ENCODE measurements around the gene WDR6. TPM values are rescaled to one million over a fixed set of nuclear protein-coding genes. Genes with fewer than 3 reads are reported as not detected.

The WDR6 gene
- total and polyA plus RNA-seq, 2 donors: 53.9 to 209 TPM

DNA sequence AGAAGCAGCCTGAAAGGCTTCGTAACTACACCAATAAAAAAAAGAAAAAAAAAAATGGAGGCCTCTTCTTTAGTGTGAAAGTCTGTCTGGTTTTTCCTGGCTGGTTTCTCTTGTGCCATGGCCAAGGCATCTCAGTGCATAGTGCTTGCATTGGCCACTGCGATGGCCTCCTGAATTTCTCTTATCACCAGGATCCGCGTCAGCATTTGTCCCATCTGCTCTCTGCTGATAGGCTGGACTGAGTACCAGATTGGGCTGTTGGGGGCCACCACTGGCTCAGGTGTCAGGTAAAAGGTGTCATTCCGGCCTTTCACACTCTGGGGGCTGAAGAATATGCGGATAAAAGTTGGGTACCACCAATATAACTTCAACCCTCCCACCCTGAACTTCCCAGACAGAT, 23.1 kb downstream of the WDR6 start:
- DNase-seq (ENCODE audit: low read depth in 6 of 9, low spot score in 9 of 9): no peak
- H3K4me3 ChIP-seq (ENCODE audit: low read length in 2 of 2): no peak overlapping the region
- H3K4me1 ChIP-seq (ENCODE audit: control insufficient read depth in 2 of 2, insufficient read depth in 2 of 2, low read length in 2 of 2): peaks cover 7 to 16% of the 10 kb centered on the region in 2 donors
- H3K9me3 ChIP-seq (ENCODE audit: control insufficient read depth in 2 of 2, insufficient read depth in 1 of 2, low read length in 1 of 2): no peaks in the 10 kb centered on the region
- peaks cover 47 to 74% of the 10 kb centered on the region in 2 donors for H3K36me3 ChIP-seq (ENCODE audit: control insufficient read depth in 2 of 2, insufficient read depth in 2 of 2, low read length in 1 of 2)
- no peak overlapping the region for H3K27ac ChIP-seq (ENCODE audit: low read depth in 1 of 2, low read length in 1 of 2)
- no peaks in the 10 kb centered on the region for H3K27me3 ChIP-seq (ENCODE audit: control insufficient read depth in 2 of 2, insufficient read depth in 1 of 2, low read length in 1 of 2)
- 98% methylated on average over 6 of the region's 6 CpGs for WGBS

DNA sequence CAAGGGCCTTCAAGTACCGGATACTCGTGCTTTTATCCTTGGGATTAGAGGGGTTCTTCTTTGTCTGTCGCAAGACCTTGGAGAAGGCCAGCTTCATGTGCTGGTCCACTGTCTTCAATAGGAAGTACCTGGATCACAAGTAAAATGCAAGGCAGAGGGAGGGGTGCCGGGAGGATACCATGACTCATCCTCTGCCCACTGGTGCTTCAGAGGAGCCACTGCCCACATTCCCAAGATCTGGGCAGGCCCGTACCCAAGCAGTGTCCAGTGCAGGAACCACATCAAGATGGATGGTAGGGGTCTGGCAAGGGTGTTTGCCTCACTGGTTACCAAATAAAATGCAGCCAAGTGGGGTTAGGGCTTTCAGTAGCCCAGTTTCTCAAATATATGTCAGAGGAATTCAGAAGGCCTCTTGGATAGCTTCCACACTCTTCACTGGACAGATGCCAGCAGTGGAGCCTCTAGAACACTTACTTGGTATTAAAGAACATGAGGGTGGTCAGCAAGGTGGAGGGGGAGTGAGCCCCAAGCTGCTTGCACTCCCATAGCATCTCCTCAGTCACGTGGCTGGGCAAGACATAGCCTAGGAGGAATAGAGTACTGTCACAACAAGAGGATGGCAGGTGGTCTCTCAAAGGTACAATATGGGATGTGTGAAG, 25.6 kb downstream of the WDR6 start:
- H3K4me3 ChIP-seq (ENCODE audit: low read length in 2 of 2): no peak overlapping the region
- peaks cover 42 to 76% of the 10 kb centered on the region in 2 donors for H3K36me3 ChIP-seq (ENCODE audit: control insufficient read depth in 2 of 2, insufficient read depth in 2 of 2, low read length in 1 of 2)
- H3K4me1 ChIP-seq (ENCODE audit: control insufficient read depth in 2 of 2, insufficient read depth in 2 of 2, low read length in 2 of 2): peaks cover 7 to 16% of the 10 kb centered on the region in 2 donors
- no peaks in the 10 kb centered on the region for H3K27me3 ChIP-seq (ENCODE audit: control insufficient read depth in 2 of 2, insufficient read depth in 1 of 2, low read length in 1 of 2)
- DNase-seq (ENCODE audit: low read depth in 6 of 9, low spot score in 9 of 9): no peak
- H3K9me3 ChIP-seq (ENCODE audit: control insufficient read depth in 2 of 2, insufficient read depth in 1 of 2, low read length in 1 of 2): no peaks in the 10 kb centered on the region
- no peak overlapping the region for H3K27ac ChIP-seq (ENCODE audit: low read depth in 1 of 2, low read length in 1 of 2)
- WGBS: 97% methylated on average over 6 of the region's 6 CpGs

DNA sequence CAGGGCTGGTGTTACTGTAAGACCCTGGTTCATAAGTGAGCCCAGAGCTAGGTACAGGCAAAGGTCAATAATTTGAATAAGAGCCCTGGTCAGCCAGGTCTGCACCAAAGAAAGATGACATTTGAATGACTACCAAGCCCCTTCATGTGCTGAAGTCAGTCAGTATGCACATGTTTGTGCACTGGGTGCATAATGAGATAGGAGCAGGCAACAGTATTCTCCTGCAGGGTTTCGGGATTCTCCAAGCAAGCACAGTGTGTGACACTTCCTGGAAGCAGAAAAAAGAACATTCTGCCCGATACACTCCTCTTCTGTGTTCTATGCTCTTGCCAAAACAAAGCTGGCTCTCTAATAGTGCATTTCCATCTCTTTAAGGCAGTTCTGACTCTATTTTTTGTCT, 27.5 kb downstream of the WDR6 start:
- Histone ChIP-seq H3K27ac (ENCODE audit: low read depth in 1 of 2, low read length in 1 of 2) (no peak overlapping the region), H3K9me3 (ENCODE audit: control insufficient read depth in 2 of 2, insufficient read depth in 1 of 2, low read length in 1 of 2) (no peaks in the 10 kb centered on the region), H3K4me3 (ENCODE audit: low read length in 2 of 2) (no peak overlapping the region), H3K36me3 (ENCODE audit: control insufficient read depth in 2 of 2, insufficient read depth in 2 of 2, low read length in 1 of 2) (peaks cover 49 to 85% of the 10 kb centered on the region in 2 donors), H3K4me1 (ENCODE audit: control insufficient read depth in 2 of 2, insufficient read depth in 2 of 2, low read length in 2 of 2) (peaks cover 0 to under 1% of the 10 kb centered on the region in 2 donors), H3K27me3 (ENCODE audit: control insufficient read depth in 2 of 2, insufficient read depth in 1 of 2, low read length in 1 of 2) (no peaks in the 10 kb centered on the region)
- WGBS: 98% methylated on average over 2 of the region's 2 CpGs
- no peak for DNase-seq (ENCODE audit: low read depth in 6 of 9, low spot score in 9 of 9)

DNA sequence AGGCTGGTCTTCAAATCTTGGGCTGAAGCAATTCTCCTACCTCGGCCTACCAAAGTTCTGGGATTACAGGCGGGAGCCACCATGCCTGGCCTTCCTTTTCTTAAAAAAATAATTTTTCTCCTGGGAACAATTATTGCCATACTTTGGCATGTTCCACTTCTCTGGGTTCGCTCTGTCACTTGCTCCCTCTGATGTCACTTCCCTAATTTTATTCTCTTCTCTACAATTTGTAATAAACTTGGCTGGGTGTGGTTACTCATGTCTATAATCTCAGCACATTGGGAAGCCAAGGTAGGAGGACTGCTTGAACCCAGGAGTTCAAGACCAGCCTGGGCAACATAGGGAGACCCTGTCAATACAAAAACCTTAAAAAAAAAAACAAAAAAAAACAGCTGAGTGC, 28.1 kb downstream of the WDR6 start:
- Histone ChIP-seq H3K9me3 (ENCODE audit: control insufficient read depth in 2 of 2, insufficient read depth in 1 of 2, low read length in 1 of 2) (no peaks in the 10 kb centered on the region), H3K36me3 (ENCODE audit: control insufficient read depth in 2 of 2, insufficient read depth in 2 of 2, low read length in 1 of 2) (peaks cover 52 to 85% of the 10 kb centered on the region in 2 donors), H3K4me1 (ENCODE audit: control insufficient read depth in 2 of 2, insufficient read depth in 2 of 2, low read length in 2 of 2) (no peaks in the 10 kb centered on the region), H3K27me3 (ENCODE audit: control insufficient read depth in 2 of 2, insufficient read depth in 1 of 2, low read length in 1 of 2) (no peaks in the 10 kb centered on the region), H3K27ac (ENCODE audit: low read depth in 1 of 2, low read length in 1 of 2) (no peak overlapping the region), H3K4me3 (ENCODE audit: low read length in 2 of 2) (no peak overlapping the region)
- DNase-seq (ENCODE audit: low read depth in 6 of 9, low spot score in 9 of 9): no peak
- WGBS: 95% methylated on average over 3 of the region's 3 CpGs

DNA sequence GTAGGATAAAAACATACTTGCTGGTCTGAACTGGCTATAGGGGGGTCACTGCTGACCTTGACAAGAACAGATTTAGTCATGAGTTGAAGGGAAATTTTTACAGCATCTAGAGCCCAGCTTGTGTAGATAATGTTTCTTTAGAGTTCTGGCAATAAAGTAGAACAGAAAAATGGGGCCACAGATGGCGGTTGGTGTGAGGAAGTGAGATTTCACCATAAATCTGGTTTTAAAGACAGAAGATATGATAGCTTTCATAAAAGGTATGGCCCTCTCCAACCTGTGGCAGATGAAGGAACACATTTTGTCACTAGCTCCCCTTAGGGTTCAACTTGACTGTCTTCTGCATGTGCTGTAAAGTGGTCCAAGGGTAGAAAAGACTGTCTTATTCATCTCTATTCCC, 46.4 kb downstream of the WDR6 start:
- Histone ChIP-seq H3K36me3 (ENCODE audit: control insufficient read depth in 2 of 2, insufficient read depth in 2 of 2, low read length in 1 of 2) (peaks cover 56 to 70% of the 10 kb centered on the region in 2 donors), H3K9me3 (ENCODE audit: control insufficient read depth in 2 of 2, insufficient read depth in 1 of 2, low read length in 1 of 2) (no peaks in the 10 kb centered on the region), H3K4me1 (ENCODE audit: control insufficient read depth in 2 of 2, insufficient read depth in 2 of 2, low read length in 2 of 2) (no peaks in the 10 kb centered on the region), H3K4me3 (ENCODE audit: low read length in 2 of 2) (no peak overlapping the region), H3K27me3 (ENCODE audit: control insufficient read depth in 2 of 2, insufficient read depth in 1 of 2, low read length in 1 of 2) (no peaks in the 10 kb centered on the region), H3K27ac (ENCODE audit: low read depth in 1 of 2, low read length in 1 of 2) (no peak overlapping the region)
- no peak for DNase-seq (ENCODE audit: low read depth in 6 of 9, low spot score in 9 of 9)
- 96% methylated on average over 1 of the region's 1 CpG for WGBS

DNA sequence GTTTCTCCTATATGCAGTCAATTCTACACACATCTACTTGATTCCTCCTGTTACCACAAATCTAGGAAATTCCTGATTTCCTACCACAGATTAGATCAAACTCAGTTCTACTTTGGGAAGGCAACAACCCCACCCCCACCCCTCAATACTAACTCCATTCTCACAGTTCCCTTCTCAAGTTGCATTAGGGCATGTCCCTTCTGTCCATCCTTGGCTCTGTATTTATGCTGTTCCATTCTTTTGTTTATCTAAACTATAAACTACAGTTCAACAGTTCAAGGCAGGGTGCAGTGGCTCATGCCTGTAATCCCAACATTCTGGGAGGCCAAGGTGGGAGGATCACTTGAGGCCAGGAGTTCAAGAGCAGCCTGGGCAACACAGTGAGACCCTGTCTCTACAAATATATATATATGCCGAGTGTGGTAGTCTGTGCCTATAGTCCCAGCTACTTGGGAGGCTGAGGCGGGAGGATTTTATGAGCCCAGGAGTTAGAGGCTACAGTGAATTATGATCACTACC, 47.2 kb downstream of the WDR6 start:
- Histone ChIP-seq H3K4me3 (ENCODE audit: low read length in 2 of 2) (no peak overlapping the region), H3K36me3 (ENCODE audit: control insufficient read depth in 2 of 2, insufficient read depth in 2 of 2, low read length in 1 of 2) (peaks cover 53 to 67% of the 10 kb centered on the region in 2 donors), H3K27ac (ENCODE audit: low read depth in 1 of 2, low read length in 1 of 2) (no peak overlapping the region), H3K4me1 (ENCODE audit: control insufficient read depth in 2 of 2, insufficient read depth in 2 of 2, low read length in 2 of 2) (no peaks in the 10 kb centered on the region), H3K27me3 (ENCODE audit: control insufficient read depth in 2 of 2, insufficient read depth in 1 of 2, low read length in 1 of 2) (no peaks in the 10 kb centered on the region), H3K9me3 (ENCODE audit: control insufficient read depth in 2 of 2, insufficient read depth in 1 of 2, low read length in 1 of 2) (no peaks in the 10 kb centered on the region)
- 97% methylated on average over 2 of the region's 2 CpGs for WGBS
- DNase-seq (ENCODE audit: low read depth in 6 of 9, low spot score in 9 of 9): no peak

DNA sequence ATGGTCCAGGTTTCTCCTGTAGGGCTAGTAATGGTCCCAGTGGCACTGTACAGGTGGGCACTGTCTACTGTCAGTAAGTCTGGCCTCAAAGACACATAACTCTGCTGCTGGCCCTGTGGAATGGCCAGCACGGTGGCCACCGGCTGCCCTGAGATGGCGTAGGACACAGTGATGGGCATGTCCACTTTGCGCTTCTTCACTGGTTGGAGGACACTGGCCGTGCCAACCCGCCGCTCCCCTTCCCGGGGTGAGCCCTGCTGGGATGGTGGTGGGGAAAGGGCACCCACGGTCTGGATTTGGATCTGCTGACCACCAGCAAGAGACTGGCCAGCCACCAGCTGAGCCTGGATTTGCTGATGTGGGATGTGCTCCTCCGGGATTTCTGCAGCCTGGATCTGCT, 50.1 kb downstream of the WDR6 start:
- Histone ChIP-seq H3K4me3 (ENCODE audit: low read length in 2 of 2) (no peak overlapping the region), H3K27ac (ENCODE audit: low read depth in 1 of 2, low read length in 1 of 2) (no peak overlapping the region), H3K4me1 (ENCODE audit: control insufficient read depth in 2 of 2, insufficient read depth in 2 of 2, low read length in 2 of 2) (no peaks in the 10 kb centered on the region), H3K36me3 (ENCODE audit: control insufficient read depth in 2 of 2, insufficient read depth in 2 of 2, low read length in 1 of 2) (peaks cover 59 to 70% of the 10 kb centered on the region in 2 donors), H3K27me3 (ENCODE audit: control insufficient read depth in 2 of 2, insufficient read depth in 1 of 2, low read length in 1 of 2) (no peaks in the 10 kb centered on the region), H3K9me3 (ENCODE audit: control insufficient read depth in 2 of 2, insufficient read depth in 1 of 2, low read length in 1 of 2) (no peaks in the 10 kb centered on the region)
- WGBS: 98% methylated on average over 10 of the region's 10 CpGs
- no peak for DNase-seq (ENCODE audit: low read depth in 6 of 9, low spot score in 9 of 9)

DNA sequence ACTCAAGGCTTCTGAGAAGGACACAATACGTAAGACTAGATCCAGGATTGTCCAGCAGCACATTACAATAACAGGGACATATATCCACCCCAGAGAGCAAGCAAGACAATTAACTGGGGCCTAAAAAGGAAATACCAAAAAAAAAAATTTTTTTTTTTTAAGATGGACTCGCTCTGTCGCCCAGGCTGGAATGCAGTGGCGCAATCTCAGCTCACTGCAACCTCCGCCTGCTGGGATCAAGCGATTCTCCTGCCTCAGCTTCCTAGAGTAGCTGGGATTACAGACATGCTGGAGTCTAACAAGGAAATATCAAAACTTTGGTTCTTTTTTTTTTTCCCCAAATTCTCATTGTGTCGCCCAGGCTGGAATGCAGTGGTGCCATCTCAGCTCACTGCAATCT, 50.8 kb downstream of the WDR6 start:
- Histone ChIP-seq H3K27me3 (ENCODE audit: control insufficient read depth in 2 of 2, insufficient read depth in 1 of 2, low read length in 1 of 2) (no peaks in the 10 kb centered on the region), H3K4me1 (ENCODE audit: control insufficient read depth in 2 of 2, insufficient read depth in 2 of 2, low read length in 2 of 2) (no peaks in the 10 kb centered on the region), H3K9me3 (ENCODE audit: control insufficient read depth in 2 of 2, insufficient read depth in 1 of 2, low read length in 1 of 2) (no peaks in the 10 kb centered on the region), H3K4me3 (ENCODE audit: low read length in 2 of 2) (no peak overlapping the region), H3K36me3 (ENCODE audit: control insufficient read depth in 2 of 2, insufficient read depth in 2 of 2, low read length in 1 of 2) (peaks cover 60 to 68% of the 10 kb centered on the region in 2 donors), H3K27ac (ENCODE audit: low read depth in 1 of 2, low read length in 1 of 2) (no peak overlapping the region)
- WGBS: 98% methylated on average over 7 of the region's 7 CpGs
- DNase-seq (ENCODE audit: low read depth in 6 of 9, low spot score in 9 of 9): no peak

All from thymus (tissue), 11 donors.